Upper lobe of right lung (tissue), 1 donor: ENCODE data around the gene FHIP1B. TPM values are rescaled to one million over a fixed set of nuclear protein-coding genes. Genes with fewer than 3 reads are reported as not detected.
A peak's percentile ranks its signal among the peaks of the same experiment; 100 is the strongest.

Source experiments
- ATAC-seq: fragments of 200-7000 bp; cut with Tn5 transposase; one replicate; pipeline ENCODE4 v1.9.1; 2020; ENCODE audit warnings: mild to moderate bottlenecking, moderate library complexity
- DNase-seq: peaks from one replicate; pipeline ENCODE4 v3.0.0-alpha.2; 2020
- H3K27ac ChIP-seq: fragments of 200-600 bp; one replicate; pipeline ENCODE4 v1.8.0; 2022
- H3K27me3 ChIP-seq: fragments of 200-600 bp; one replicate; pipeline ENCODE4 v1.8.0; 2022; ENCODE audit warnings: mild to moderate bottlenecking
- H3K36me3 ChIP-seq: fragments of 200-600 bp; one replicate; pipeline ENCODE4 v1.8.0; 2022
- H3K4me1 ChIP-seq: fragments of 200-600 bp; one replicate; pipeline ENCODE4 v1.8.0; 2022
- H3K4me3 ChIP-seq: fragments of 200-600 bp; one replicate; pipeline ENCODE4 v1.8.0; 2022; ENCODE audit warnings: mild to moderate bottlenecking
- H3K9me3 ChIP-seq: fragments of 200-600 bp; one replicate; pipeline ENCODE4 v1.8.0; 2022
- intact Hi-C: fragments of 100-400 bp; cut with DNase I; formaldehyde crosslinking; loops from one replicate; pipeline ENCODE4 v1.11.0; 2022
- total RNA-seq: library from RNA; stranded (reverse); fragmentation: NEBNext Ultra II Directional; extraction: Animal tissue kit (Norgen Biotek cat#: 25700); gene quantifications from one replicate; pipeline ENCODE4 v1.2.1, GENCODE V29; 2021
- TF ChIP-seq, protein P1 (sequence below): fragments of 200-600 bp; IDR thresholded peaks from one replicate; pipeline ENCODE4 v1.8.0; 2022; ENCODE audit warnings: antibody characterized with exemption
- donor health status: DM: no; HTN: yes; CAD: no; lungs with severe emphysema.

Gene FHIP1B
- total RNA-seq, 1 donor from 2014 or later = 40.6 TPM

DNA sequence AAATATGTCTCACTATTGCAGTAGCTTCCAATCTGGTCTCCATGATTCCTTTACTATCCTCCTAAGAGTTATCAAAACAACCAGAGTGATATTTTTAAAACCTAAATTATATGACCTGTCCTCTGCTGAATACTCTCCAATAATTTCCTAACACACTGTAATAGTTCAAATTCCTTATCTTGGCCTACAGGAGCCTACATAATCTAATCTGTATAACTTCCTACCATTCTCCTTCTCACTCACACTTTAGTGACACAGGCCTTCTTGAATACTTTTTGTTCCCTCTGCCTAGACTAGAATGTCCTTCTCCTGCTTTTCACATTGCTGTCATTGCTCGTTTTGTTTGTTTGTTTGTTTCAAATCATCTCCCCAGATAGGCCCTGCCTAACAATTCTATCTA lies 9.4 kb downstream of the FHIP1B start:
- Histone ChIP-seq H3K4me1 (peaks cover 26% of the 10 kb centered on the region), H3K27ac (peak overlapping the region; percentile 19), H3K27me3 (no peaks in the 10 kb centered on the region), H3K36me3 (peaks cover 45% of the 10 kb centered on the region), H3K4me3 (no peak overlapping the region), H3K9me3 (no peaks in the 10 kb centered on the region)
- ATAC-seq (no peak), DNase-seq (no peak)
- TF ChIP-seq, protein P1, sequence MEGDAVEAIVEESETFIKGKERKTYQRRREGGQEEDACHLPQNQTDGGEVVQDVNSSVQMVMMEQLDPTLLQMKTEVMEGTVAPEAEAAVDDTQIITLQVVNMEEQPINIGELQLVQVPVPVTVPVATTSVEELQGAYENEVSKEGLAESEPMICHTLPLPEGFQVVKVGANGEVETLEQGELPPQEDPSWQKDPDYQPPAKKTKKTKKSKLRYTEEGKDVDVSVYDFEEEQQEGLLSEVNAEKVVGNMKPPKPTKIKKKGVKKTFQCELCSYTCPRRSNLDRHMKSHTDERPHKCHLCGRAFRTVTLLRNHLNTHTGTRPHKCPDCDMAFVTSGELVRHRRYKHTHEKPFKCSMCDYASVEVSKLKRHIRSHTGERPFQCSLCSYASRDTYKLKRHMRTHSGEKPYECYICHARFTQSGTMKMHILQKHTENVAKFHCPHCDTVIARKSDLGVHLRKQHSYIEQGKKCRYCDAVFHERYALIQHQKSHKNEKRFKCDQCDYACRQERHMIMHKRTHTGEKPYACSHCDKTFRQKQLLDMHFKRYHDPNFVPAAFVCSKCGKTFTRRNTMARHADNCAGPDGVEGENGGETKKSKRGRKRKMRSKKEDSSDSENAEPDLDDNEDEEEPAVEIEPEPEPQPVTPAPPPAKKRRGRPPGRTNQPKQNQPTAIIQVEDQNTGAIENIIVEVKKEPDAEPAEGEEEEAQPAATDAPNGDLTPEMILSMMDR = no peak
- intact Hi-C loops = no loop called here

DNA sequence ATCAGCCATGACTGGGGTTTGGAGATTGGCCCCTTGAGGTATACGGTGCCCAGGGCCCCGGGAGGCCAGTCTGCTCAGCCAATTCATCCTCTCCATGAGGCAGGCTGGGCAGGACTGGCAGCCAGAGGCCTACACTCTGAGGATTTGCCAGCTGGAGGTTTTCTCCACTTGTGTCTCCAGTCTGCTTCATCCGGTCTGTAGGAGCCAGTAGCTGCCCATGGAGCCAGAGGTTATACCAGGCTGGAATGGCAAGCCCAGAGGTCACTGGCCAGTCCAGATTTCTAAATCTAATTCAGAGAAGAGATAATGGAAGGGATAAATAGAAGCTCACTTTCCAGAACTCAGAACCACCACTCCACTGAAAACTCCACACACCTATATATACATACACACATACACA lies 10.0 kb downstream of the FHIP1B start:
- Histone ChIP-seq H3K27ac (peak overlapping the region; percentile 19), H3K4me3 (no peak overlapping the region), H3K9me3 (no peaks in the 10 kb centered on the region), H3K27me3 (no peaks in the 10 kb centered on the region), H3K4me1 (peaks cover 20% of the 10 kb centered on the region), H3K36me3 (peaks cover 51% of the 10 kb centered on the region)
- no peak for ATAC-seq
- intact Hi-C loops = no loop called here
- DNase-seq = no peak
- TF ChIP-seq, protein P1 = no peak

DNA sequence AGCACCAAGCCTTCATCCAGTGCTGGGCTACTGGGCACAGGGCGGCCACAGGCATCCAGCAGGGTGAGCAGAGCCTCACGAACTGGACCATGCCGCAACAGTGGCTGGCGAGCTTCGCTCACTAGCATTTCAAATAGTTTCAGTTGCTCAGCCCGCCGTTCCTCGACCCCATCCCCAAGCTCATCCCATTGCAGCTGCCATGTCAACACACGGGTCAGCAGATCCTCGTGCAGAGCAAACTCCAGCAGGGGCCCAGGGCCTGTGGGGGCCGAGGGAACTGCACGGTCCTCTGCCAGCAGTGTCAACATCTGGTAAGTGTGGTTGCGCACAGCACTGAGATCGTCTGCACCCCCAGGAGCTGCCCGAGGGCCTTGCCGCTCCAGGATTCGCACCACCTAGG lies 10.6 kb downstream of the FHIP1B start:
- intact Hi-C loops = no loop called here
- no peak overlapping the region for H3K27ac ChIP-seq

DNA sequence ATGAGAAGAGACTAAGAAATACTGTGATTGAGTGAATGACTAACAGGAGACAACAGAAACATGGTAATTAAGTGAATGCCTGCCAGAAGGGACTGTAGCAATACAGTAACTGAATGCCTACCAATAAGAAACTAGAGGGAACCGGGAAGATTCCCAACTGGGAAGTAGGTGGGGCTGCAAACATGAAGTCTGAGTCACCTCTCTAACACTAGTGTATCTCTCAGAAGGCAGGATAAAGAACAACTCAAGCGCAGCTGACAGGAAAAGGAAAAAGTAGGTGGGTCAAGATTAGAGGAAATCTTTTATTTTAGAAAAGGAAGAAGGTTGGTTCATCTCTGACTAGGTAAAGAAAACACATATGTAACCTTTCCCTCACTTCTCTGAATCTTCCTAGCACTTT lies 15.1 kb downstream of the FHIP1B start:
- intact Hi-C loops = no loop called here
- no peak overlapping the region for H3K4me3 ChIP-seq
- DNase-seq = no peak
- H3K36me3 ChIP-seq = peaks cover 99% of the 10 kb centered on the region
- ATAC-seq = peak; percentile 64
- no peaks in the 10 kb centered on the region for H3K4me1 ChIP-seq
- H3K27me3 ChIP-seq = no peaks in the 10 kb centered on the region
- H3K27ac ChIP-seq = no peak overlapping the region
- no peaks in the 10 kb centered on the region for H3K9me3 ChIP-seq
- TF ChIP-seq, protein P1 = no peak

More for the DNA sequence above, 10.6 kb downstream of the FHIP1B start:
- Histone ChIP-seq H3K9me3 (no peaks in the 10 kb centered on the region), H3K4me3 (no peak overlapping the region), H3K4me1 (peaks cover 18% of the 10 kb centered on the region), H3K36me3 (peaks cover 57% of the 10 kb centered on the region), H3K27me3 (no peaks in the 10 kb centered on the region)
- ATAC-seq (no peak), DNase-seq (no peak)
- TF ChIP-seq, protein P1 = no peak

DNA sequence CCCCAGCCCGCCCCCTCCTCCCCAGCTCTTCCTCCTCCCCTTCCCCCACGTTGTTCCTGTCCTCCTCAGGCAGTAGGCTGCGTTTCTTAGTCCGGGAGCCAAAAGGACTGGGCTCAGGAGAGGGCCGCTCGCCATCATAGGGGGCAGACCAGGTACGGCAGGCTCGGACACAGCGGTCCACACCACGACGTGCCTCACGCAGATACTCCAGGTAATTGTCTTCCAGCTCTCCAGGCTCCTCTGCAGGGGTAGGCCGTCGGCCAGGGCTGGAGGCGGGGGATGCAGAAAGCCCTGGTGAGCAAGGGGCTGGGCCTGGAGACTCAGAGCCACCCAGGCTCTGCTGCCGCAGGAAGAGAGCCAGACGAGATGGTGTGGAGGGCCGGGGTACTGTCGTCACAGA lies 16.7 kb downstream of the FHIP1B start:
- Histone ChIP-seq H3K27ac (no peak overlapping the region), H3K4me1 (no peaks in the 10 kb centered on the region), H3K9me3 (no peaks in the 10 kb centered on the region), H3K4me3 (no peak overlapping the region), H3K36me3 (peaks cover 99% of the 10 kb centered on the region), H3K27me3 (no peaks in the 10 kb centered on the region)
- TF ChIP-seq, protein P1 = no peak
- DNase-seq (no peak), ATAC-seq (no peak)
- intact Hi-C loops = no loop called here

DNA sequence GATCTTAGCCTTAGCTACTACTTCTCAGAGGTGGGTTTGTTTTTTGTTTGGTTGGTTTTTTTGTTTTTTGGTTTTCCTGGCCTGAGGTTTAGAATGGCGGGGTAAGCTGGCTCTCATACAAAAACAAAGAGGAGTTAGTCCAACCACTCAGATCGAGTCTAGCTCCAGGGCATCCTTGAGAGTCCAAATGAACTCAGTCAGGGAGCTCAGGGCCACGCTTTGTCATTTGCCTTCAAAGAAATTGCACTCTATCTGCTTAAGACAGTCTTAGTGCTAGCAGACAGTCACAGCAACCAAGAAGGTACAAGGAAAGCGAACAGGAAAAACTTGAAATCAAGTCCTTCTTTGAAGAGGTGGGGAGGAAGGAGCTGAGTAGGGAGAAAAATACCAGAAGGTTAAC lies 17.9 kb downstream of the FHIP1B start:
- TF ChIP-seq, protein P1 = no peak

More for the DNA sequence above, 17.9 kb downstream of the FHIP1B start:
- Histone ChIP-seq H3K27ac (no peak overlapping the region), H3K36me3 (peaks cover 99% of the 10 kb centered on the region), H3K4me1 (no peaks in the 10 kb centered on the region), H3K9me3 (no peaks in the 10 kb centered on the region), H3K4me3 (no peak overlapping the region), H3K27me3 (no peaks in the 10 kb centered on the region)
- ATAC-seq (no peak), DNase-seq (no peak)
- intact Hi-C loops = no loop called here
